CD8-positive, alpha-beta memory T cell (primary cell): ENCODE results near the gene PSMC6. TPM values are rescaled to one million over a fixed set of nuclear protein-coding genes. Genes with fewer than 3 reads are reported as not detected.
"Not testable (repeated sequence)": the region's sequence is repeated elsewhere in the genome, so short reads cannot be mapped to it uniquely, and the experiment has no call there.

Experiments
- CTCF ChIA-PET: fragments of 350-600 bp; sonication (Branson Sonifier 250); formaldehyde crosslinking; loops from one replicate; lab custom pipeline; 2021; ENCODE audit warnings: antibody characterized with exemption; lab: Charles Lee
- POLR2A ChIA-PET: fragments of 350-600 bp; sonication (Branson Sonifier 250); formaldehyde crosslinking; loops from one replicate; lab custom pipeline; 2021; ENCODE audit warnings: antibody characterized with exemption; lab: Charles Lee
- DNase-seq, 5 donors: peaks; one replicate each; pipeline versions ENCODE4 v3.0.0 to v3.0.0-alpha.2; 2020 to 2022; ENCODE audit warnings: mixed read lengths in 1 of 5
- H3K27ac ChIP-seq: one replicate; pipeline ENCODE4 v1.7.0; 2013; ENCODE audit warnings: low read depth, mild to moderate bottlenecking, low read length, moderate library complexity
- H3K27me3 ChIP-seq: 2 replicates; pipeline ENCODE4 v1.7.0; 2013; ENCODE audit warnings: low read length, mild to moderate bottlenecking; ENCODE audit not compliant: insufficient read depth, poor library complexity, severe bottlenecking
- H3K36me3 ChIP-seq: 2 replicates; pipeline ENCODE4 v1.7.0; 2013; ENCODE audit warnings: mild to moderate bottlenecking, low read length, moderate library complexity; ENCODE audit not compliant: insufficient read depth
- H3K4me1 ChIP-seq: 2 replicates; pipeline ENCODE4 v1.7.0; 2013; ENCODE audit warnings: mild to moderate bottlenecking, low read length, moderate library complexity; ENCODE audit not compliant: insufficient read depth
- H3K4me3 ChIP-seq: 2 replicates; pipeline ENCODE4 v1.7.0; 2013; ENCODE audit warnings: mild to moderate bottlenecking, low read length
- H3K9me3 ChIP-seq: 2 replicates; pipeline ENCODE4 v1.7.0; 2013; ENCODE audit warnings: mild to moderate bottlenecking, low read length
- H3K27ac Mint-ChIP-seq, 8 donors: one replicate each; pipeline ENCODE4 v1.8.0; 2020 to 2021; ENCODE audit warnings: mixed read lengths in 8 of 8, mild to moderate bottlenecking in 6 of 8, inconsistent platforms in 3 of 8, moderate library complexity in 3 of 8
- H3K27me3 Mint-ChIP-seq, 2 donors: one replicate each; pipeline ENCODE4 v1.8.0; 2020 to 2021; ENCODE audit warnings: mixed read lengths in 2 of 2, mild to moderate bottlenecking in 1 of 2, moderate library complexity in 1 of 2
- H3K36me3 Mint-ChIP-seq, 3 donors: one replicate each; pipeline ENCODE4 v1.8.0; 2020 to 2021; ENCODE audit warnings: mixed read lengths in 3 of 3, inconsistent platforms in 1 of 3, mild to moderate bottlenecking in 1 of 3
- H3K4me1 Mint-ChIP-seq, 3 donors: one replicate each; pipeline ENCODE4 v1.8.0; 2020 to 2021; ENCODE audit warnings: mixed read lengths in 3 of 3, inconsistent platforms in 1 of 3, mild to moderate bottlenecking in 1 of 3
- H3K4me3 Mint-ChIP-seq, 7 donors: one replicate each; pipeline ENCODE4 v1.8.0; 2020 to 2021; ENCODE audit warnings: mixed read lengths in 7 of 7, mild to moderate bottlenecking in 6 of 7, moderate library complexity in 4 of 7, inconsistent platforms in 2 of 7
- H3K9me3 Mint-ChIP-seq, 5 donors: one replicate each; pipeline ENCODE4 v1.8.0; 2020 to 2022; ENCODE audit warnings: mixed read lengths in 5 of 5, mild to moderate bottlenecking in 3 of 5, moderate library complexity in 2 of 5, inconsistent platforms in 1 of 5
- polyA plus RNA-seq: library from polyadenylated mRNA; unstranded; fragments of 300-500 nt; fragmentation: Illumina TruSeq; gene quantifications from one replicate; pipeline ENCODE4 v1.2.3, GENCODE V29; 2021
- total RNA-seq, 2 experiments: library from RNA; stranded (reverse); gene quantifications; one replicate each; pipeline ENCODE4 v1.2.3, GENCODE V29; 2021

Gene PSMC6
- total and polyA plus RNA-seq, 3 experiments from 2014 or later, result 54.3 to 123 (median 113) TPM

DNA sequence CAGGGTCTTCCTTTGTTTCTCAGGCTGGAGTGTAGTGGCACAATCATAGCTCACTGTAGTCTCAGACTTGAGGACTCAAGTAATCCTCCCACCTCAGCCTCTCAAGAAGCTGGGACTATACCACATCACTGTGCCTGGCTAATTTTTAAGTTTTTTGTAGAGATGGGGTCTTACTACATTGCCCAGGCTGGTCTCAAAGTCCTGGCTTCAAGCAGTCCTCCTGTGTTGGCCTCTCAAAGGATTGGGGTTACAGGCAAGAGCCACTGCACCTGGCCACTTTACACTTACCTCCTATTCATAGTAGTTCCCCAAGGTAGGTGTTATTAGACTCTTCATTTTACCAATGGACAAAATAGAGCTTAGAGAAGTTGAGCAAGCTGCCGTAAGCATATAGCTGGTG, 52.1 kb downstream of the PSMC6 start:
- Histone ChIP-seq H3K27ac (no peak overlapping the region), H3K36me3 (peaks cover 5% of the 10 kb centered on the region), H3K4me1 (no peaks in the 10 kb centered on the region), H3K4me3 (no peak overlapping the region), H3K27me3 (no peaks in the 10 kb centered on the region), H3K9me3 (no peaks in the 10 kb centered on the region)
- Mint-ChIP-seq H3K9me3 (no peaks in the 10 kb centered on the region), H3K27me3 (no peaks in the 10 kb centered on the region), H3K4me1 (peaks cover 14 to 19% (median 18%) of the 10 kb centered on the region in 3 donors), H3K27ac (peak overlapping the region in 1 of 8 donors; percentile 80), H3K4me3 (no peak overlapping the region), H3K36me3 (peaks cover 0 to 46% (median 13%) of the 10 kb centered on the region in 3 donors)
- CTCF ChIA-PET, result no interaction called here
- no peak for DNase-seq
- POLR2A ChIA-PET, result no interaction called here

DNA sequence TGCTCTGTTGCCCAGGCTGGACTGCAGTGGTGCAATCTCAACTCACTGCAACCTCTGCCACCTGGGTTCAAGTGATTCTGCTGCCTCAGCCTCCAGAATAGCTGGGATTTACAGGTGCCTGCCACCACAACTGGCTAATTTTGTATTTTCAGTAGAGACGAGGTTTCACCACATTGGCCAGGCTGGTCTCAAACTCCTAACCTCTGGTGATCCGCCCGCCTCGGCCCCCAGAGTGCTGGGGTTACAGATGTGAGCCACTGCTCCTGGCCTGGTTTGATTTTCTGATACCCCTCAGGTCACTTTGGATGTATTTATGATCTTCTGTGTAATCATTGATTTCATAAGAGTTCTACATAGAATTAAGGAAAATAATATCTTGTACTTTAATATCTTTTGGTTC, 55.9 kb downstream of the PSMC6 start:
- H3K36me3 ChIP-seq, H3K27ac ChIP-seq, POLR2A ChIA-PET, DNase-seq, H3K4me3 ChIP-seq, H3K9me3 ChIP-seq, H3K9me3 Mint-ChIP-seq, H3K4me1 ChIP-seq, H3K27me3 Mint-ChIP-seq, H3K27me3 ChIP-seq: not testable (repeated sequence)
- Mint-ChIP-seq H3K27ac (peak overlapping the region; percentile 52 to 91 (median 68)), H3K4me1 (peaks cover 20 to 36% (median 30%) of the 10 kb centered on the region in 3 donors), H3K36me3 (peaks cover 5 to 69% (median 25%) of the 10 kb centered on the region in 3 donors), H3K4me3 (peak overlapping the region in 3 of 7 donors; percentile 49 to 70 (median 68))
- CTCF ChIA-PET, result interaction anchor here (1.0 to 1.5 kb wide), 2 partner anchors 14 to 20 kb away, joined by 3 read pairs; no protein-coding TSS in a partner anchor

DNA sequence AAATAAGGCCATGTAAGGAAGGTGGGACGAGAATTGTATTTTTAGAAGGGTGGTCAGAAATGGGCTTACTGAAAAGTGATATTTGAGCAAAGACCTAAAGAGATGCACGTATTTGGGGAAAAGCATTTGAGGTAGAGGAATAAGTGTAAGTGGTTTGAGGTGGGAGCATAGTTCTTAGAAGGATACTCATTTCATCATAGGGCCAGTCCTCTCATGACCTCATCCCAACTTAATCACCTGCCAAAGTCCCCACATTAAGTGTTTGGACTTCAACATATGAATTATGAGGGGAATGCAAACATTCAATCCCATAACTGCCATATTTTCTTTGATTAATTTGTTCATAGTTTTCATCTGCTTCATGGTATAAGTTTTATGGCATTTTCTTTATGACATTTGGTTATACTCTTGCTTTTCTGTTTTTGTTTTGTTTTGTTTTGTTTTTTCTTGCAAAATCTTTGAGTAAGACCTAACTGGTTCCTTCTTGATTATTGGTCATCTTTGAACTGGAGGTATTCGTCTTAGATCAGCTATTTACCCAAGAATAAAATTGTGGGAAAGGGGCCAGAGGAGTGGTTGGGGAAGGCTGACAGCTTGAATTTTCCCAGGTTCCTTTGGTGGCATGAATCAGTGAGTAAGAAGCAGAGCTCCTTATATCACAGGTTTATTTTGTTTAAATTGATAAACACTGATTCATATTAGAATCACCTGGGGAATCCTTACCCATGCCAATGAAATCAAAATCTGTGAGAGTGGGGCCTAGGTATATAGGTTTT, 60.2 kb downstream of the PSMC6 start:
- Mint-ChIP-seq H3K4me3 (no peak overlapping the region), H3K27ac (peak overlapping the region in 4 of 8 donors; percentile 3 to 68 (median 21)), H3K36me3 (peaks cover 18 to 78% (median 31%) of the 10 kb centered on the region in 3 donors), H3K27me3 (no peaks in the 10 kb centered on the region), H3K9me3 (no peaks in the 10 kb centered on the region), H3K4me1 (peaks cover 24 to 43% (median 37%) of the 10 kb centered on the region in 3 donors)
- no peak overlapping the region for H3K27ac ChIP-seq
- peaks cover 28% of the 10 kb centered on the region for H3K36me3 ChIP-seq
- H3K4me1 ChIP-seq, result no peaks in the 10 kb centered on the region
- no peak for DNase-seq
- no peaks in the 10 kb centered on the region for H3K27me3 ChIP-seq
- H3K4me3 ChIP-seq, result no peak overlapping the region
- ChIA-PET CTCF (no interaction called here), POLR2A (no interaction called here)
- H3K9me3 ChIP-seq, result no peaks in the 10 kb centered on the region

DNA sequence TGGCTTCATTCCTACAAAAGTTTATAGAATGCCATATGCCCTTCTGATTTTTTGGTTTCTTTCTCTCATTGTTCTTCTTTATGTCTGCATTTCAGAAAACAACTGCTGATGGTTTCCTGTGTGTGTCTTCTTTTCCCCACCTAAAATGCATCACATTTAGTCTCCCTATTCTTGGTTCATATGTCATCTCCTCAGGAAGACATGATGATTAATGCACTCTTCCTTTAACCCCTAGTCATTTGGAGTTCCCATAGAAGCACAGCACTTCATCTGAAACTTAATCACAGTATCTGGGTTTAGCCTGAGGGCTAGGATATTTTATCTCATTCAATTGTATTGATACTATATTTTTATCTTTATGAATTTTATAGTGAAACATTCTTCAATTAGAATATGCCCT, 62.9 kb downstream of the PSMC6 start:
- Mint-ChIP-seq H3K27me3 (no peaks in the 10 kb centered on the region), H3K4me3 (no peak overlapping the region), H3K9me3 (no peaks in the 10 kb centered on the region), H3K4me1 (peaks cover 10 to 24% (median 15%) of the 10 kb centered on the region in 3 donors), H3K36me3 (peaks cover 20 to 81% (median 28%) of the 10 kb centered on the region in 3 donors), H3K27ac (peak overlapping the region in 3 of 8 donors; percentile 4 to 77 (median 13))
- no peaks in the 10 kb centered on the region for H3K9me3 ChIP-seq
- H3K36me3 ChIP-seq, result peaks cover 35% of the 10 kb centered on the region
- no peaks in the 10 kb centered on the region for H3K27me3 ChIP-seq
- H3K4me3 ChIP-seq, result no peak overlapping the region
- H3K27ac ChIP-seq, result no peak overlapping the region
- H3K4me1 ChIP-seq, result no peaks in the 10 kb centered on the region
- DNase-seq, result no peak
- CTCF ChIA-PET, result no interaction called here
- POLR2A ChIA-PET, result no interaction called here

DNA sequence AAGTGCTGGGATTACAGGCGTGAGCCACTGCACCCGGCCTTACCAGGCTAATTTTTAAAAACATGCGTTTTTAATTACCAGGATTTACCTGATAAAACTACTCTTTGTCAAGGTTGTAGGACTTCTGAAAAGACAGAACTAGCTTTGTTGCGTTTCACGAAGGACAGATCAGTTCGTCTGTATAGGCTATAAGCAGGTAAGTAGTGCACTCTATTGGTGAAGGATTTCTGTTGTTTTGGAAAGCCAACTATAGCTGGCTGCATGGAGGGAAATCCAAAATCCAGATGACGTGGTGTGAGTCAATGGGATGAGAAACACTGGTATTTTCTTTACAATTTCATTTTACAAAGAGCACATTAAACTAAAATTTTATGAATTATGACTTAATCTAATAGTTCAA, 69.8 kb downstream of the PSMC6 start:
- Histone ChIP-seq H3K9me3 (no peaks in the 10 kb centered on the region), H3K27me3 (no peaks in the 10 kb centered on the region), H3K4me3 (no peak overlapping the region), H3K27ac (no peak overlapping the region), H3K4me1 (no peaks in the 10 kb centered on the region), H3K36me3 (peaks cover 11% of the 10 kb centered on the region)
- H3K27ac Mint-ChIP-seq, result peak overlapping the region in 1 of 8 donors; percentile 51
- peaks cover 0 to 2% (median 2%) of the 10 kb centered on the region in 3 donors for H3K4me1 Mint-ChIP-seq
- H3K36me3 Mint-ChIP-seq, result peaks cover 4 to 59% (median 19%) of the 10 kb centered on the region in 3 donors
- no peaks in the 10 kb centered on the region for H3K27me3 Mint-ChIP-seq
- H3K4me3 Mint-ChIP-seq, result no peak overlapping the region
- DNase-seq, result no peak
- ChIA-PET CTCF (interaction anchor here (0.8 to 1.6 kb wide), 5 partner anchors 14 to 79 kb away, joined by 3 read pairs; partner anchors contain the start of gene STYX), POLR2A (interaction anchor here (1.0 kb wide), 1 partner anchor 225 kb away, joined by 3 read pairs; the partner anchor contains the start of genes GPR137C and TXNDC16)
- H3K9me3 Mint-ChIP-seq, result no peaks in the 10 kb centered on the region

Other genes starting within 250 kb of the PSMC6 start
- gene TXNDC16, start 154.7 kb upstream of the PSMC6 start, total RNA-seq, result 1 to 10 TPM; 3.8 to 4.6 TPM
- gene TXNDC16, start 154.7 kb upstream of the PSMC6 start, polyA plus RNA-seq, result 1.8 TPM
- under 1 TPM; 0.50 to 0.91 TPM for gene GPR137C, start 154.4 kb upstream of the PSMC6 start, total RNA-seq
- not detected for gene GPR137C, start 154.4 kb upstream of the PSMC6 start, polyA plus RNA-seq
- 10 to 100 TPM; 87.6 to 96.6 TPM for gene ERO1A, start 11.6 kb upstream of the PSMC6 start, total RNA-seq
- gene ERO1A, start 11.6 kb upstream of the PSMC6 start, polyA plus RNA-seq, result 47.0 TPM
- 10 to 100 TPM; 20.9 to 21.2 TPM for gene STYX, start 23.0 kb downstream of the PSMC6 start, total RNA-seq
- 25.4 TPM for gene STYX, start 23.0 kb downstream of the PSMC6 start, polyA plus RNA-seq
- 10 to 100 TPM; 35.0 to 36.0 TPM for gene GNPNAT1, start 84.4 kb downstream of the PSMC6 start, total RNA-seq
- gene GNPNAT1, start 84.4 kb downstream of the PSMC6 start, polyA plus RNA-seq, result 11.2 TPM
- gene FERMT2, start 243.8 kb downstream of the PSMC6 start, total RNA-seq, result 1 to 10 TPM in 1 of 2 experiments, under 1 TPM in 1; 0.93 to 1.7 TPM
- 0.51 TPM for gene FERMT2, start 243.8 kb downstream of the PSMC6 start, polyA plus RNA-seq